ENCODE data around the gene ITPR2.

ITPR2 gene

GRCh38 chr12:26633591-26634210, 199.3 kb downstream of the ITPR2 start:
- no peak for FAIRE-seq
- TF ChIP-seq POLR2A (IDR thresholded peaks at IDR 0.05; ENCODE audit: low read depth, low read length) (no peak), TAF1 (IDR thresholded peaks at IDR 0.05; ENCODE audit: borderline replicate concordance, low read depth, low read length) (no peak), POLR2AphosphoS5 (IDR thresholded peaks at IDR 0.05; ENCODE audit: low read depth, low read length) (no peak)
- no peak for DNase-seq (ENCODE audit: insufficient read length)

- no peak for TF ChIP-seq TAF1 (IDR thresholded peaks at IDR 0.05; ENCODE audit: borderline replicate concordance, low read depth, low read length)
- no peak for TF ChIP-seq POLR2A (IDR thresholded peaks at IDR 0.05; ENCODE audit: low read depth, low read length)
- TF ChIP-seq POLR2AphosphoS5 (IDR thresholded peaks at IDR 0.05; ENCODE audit: low read depth, low read length): no peak
- no peak for DNase-seq (ENCODE audit: insufficient read length)
- FAIRE-seq: no peak
Observed at GRCh38 chr12:26632756-26633155, 200.2 kb downstream of the ITPR2 start.

GRCh38 chr12:26631846-26632245, 201.1 kb downstream of the ITPR2 start:
- TF ChIP-seq POLR2AphosphoS5 (IDR thresholded peaks at IDR 0.05; ENCODE audit: low read depth, low read length) (no peak), POLR2A (IDR thresholded peaks at IDR 0.05; ENCODE audit: low read depth, low read length) (no peak), TAF1 (IDR thresholded peaks at IDR 0.05; ENCODE audit: borderline replicate concordance, low read depth, low read length) (no peak)
- FAIRE-seq (no peak), DNase-seq (ENCODE audit: insufficient read length) (no peak)

GRCh38 chr12:26630546-26631027, 202.4 kb downstream of the ITPR2 start:
- FAIRE-seq (no peak), DNase-seq (ENCODE audit: insufficient read length) (no peak)
- TF ChIP-seq TAF1 (IDR thresholded peaks at IDR 0.05; ENCODE audit: borderline replicate concordance, low read depth, low read length) (no peak), POLR2A (IDR thresholded peaks at IDR 0.05; ENCODE audit: low read depth, low read length) (no peak), POLR2AphosphoS5 (IDR thresholded peaks at IDR 0.05; ENCODE audit: low read depth, low read length) (no peak)

GRCh38 chr12:26629864-26630263, 203.1 kb downstream of the ITPR2 start:
- DNase-seq (ENCODE audit: insufficient read length): no peak
- FAIRE-seq: peak; percentile 30
- TF ChIP-seq POLR2AphosphoS5 (IDR thresholded peaks at IDR 0.05; ENCODE audit: low read depth, low read length) (no peak), TAF1 (IDR thresholded peaks at IDR 0.05; ENCODE audit: borderline replicate concordance, low read depth, low read length) (no peak), POLR2A (IDR thresholded peaks at IDR 0.05; ENCODE audit: low read depth, low read length) (no peak)

- DNase-seq (ENCODE audit: insufficient read length): no peak
- TF ChIP-seq TAF1 (IDR thresholded peaks at IDR 0.05; ENCODE audit: borderline replicate concordance, low read depth, low read length) (no peak), POLR2AphosphoS5 (IDR thresholded peaks at IDR 0.05; ENCODE audit: low read depth, low read length) (no peak), POLR2A (IDR thresholded peaks at IDR 0.05; ENCODE audit: low read depth, low read length) (no peak)
- FAIRE-seq: no peak
Observed at GRCh38 chr12:26628234-26628633, 204.8 kb downstream of the ITPR2 start.

- FAIRE-seq (no peak), DNase-seq (ENCODE audit: insufficient read length) (no peak)
- TF ChIP-seq POLR2A (IDR thresholded peaks at IDR 0.05; ENCODE audit: low read depth, low read length): no peak
- no peak for TF ChIP-seq TAF1 (IDR thresholded peaks at IDR 0.05; ENCODE audit: borderline replicate concordance, low read depth, low read length)
- TF ChIP-seq POLR2AphosphoS5 (IDR thresholded peaks at IDR 0.05; ENCODE audit: low read depth, low read length): no peak
Observed at GRCh38 chr12:26627335-26627734, 205.7 kb downstream of the ITPR2 start.

- TF ChIP-seq POLR2A (IDR thresholded peaks at IDR 0.05; ENCODE audit: low read depth, low read length) (no peak), POLR2AphosphoS5 (IDR thresholded peaks at IDR 0.05; ENCODE audit: low read depth, low read length) (no peak), TAF1 (IDR thresholded peaks at IDR 0.05; ENCODE audit: borderline replicate concordance, low read depth, low read length) (no peak)
- FAIRE-seq (no peak), DNase-seq (ENCODE audit: insufficient read length) (no peak)
Observed at GRCh38 chr12:26623136-26623535, 209.9 kb downstream of the ITPR2 start.

- DNase-seq (ENCODE audit: insufficient read length): no peak
- no peak for FAIRE-seq
- TF ChIP-seq TAF1 (IDR thresholded peaks at IDR 0.05; ENCODE audit: borderline replicate concordance, low read depth, low read length) (no peak), POLR2AphosphoS5 (IDR thresholded peaks at IDR 0.05; ENCODE audit: low read depth, low read length) (no peak), POLR2A (IDR thresholded peaks at IDR 0.05; ENCODE audit: low read depth, low read length) (no peak)
Observed at GRCh38 chr12:26622601-26623000, 210.4 kb downstream of the ITPR2 start.

GRCh38 chr12:26621932-26622331, 211.1 kb downstream of the ITPR2 start:
- DNase-seq (ENCODE audit: insufficient read length) (no peak), FAIRE-seq (no peak)
- TF ChIP-seq POLR2A (IDR thresholded peaks at IDR 0.05; ENCODE audit: low read depth, low read length): no peak
- no peak for TF ChIP-seq POLR2AphosphoS5 (IDR thresholded peaks at IDR 0.05; ENCODE audit: low read depth, low read length)
- no peak for TF ChIP-seq TAF1 (IDR thresholded peaks at IDR 0.05; ENCODE audit: borderline replicate concordance, low read depth, low read length)

- FAIRE-seq: peak; percentile 66
- no peak for TF ChIP-seq TAF1 (IDR thresholded peaks at IDR 0.05; ENCODE audit: borderline replicate concordance, low read depth, low read length)
- no peak for TF ChIP-seq POLR2AphosphoS5 (IDR thresholded peaks at IDR 0.05; ENCODE audit: low read depth, low read length)
- TF ChIP-seq POLR2A (IDR thresholded peaks at IDR 0.05; ENCODE audit: low read depth, low read length): no peak
Observed at GRCh38 chr12:26620907-26621306, 212.1 kb downstream of the ITPR2 start.

GRCh38 chr12:26617513-26617912, 215.5 kb downstream of the ITPR2 start:
- FAIRE-seq (no peak), DNase-seq (ENCODE audit: insufficient read length) (no peak)
- TF ChIP-seq TAF1 (IDR thresholded peaks at IDR 0.05; ENCODE audit: borderline replicate concordance, low read depth, low read length): no peak
- no peak for TF ChIP-seq POLR2AphosphoS5 (IDR thresholded peaks at IDR 0.05; ENCODE audit: low read depth, low read length)
- TF ChIP-seq POLR2A (IDR thresholded peaks at IDR 0.05; ENCODE audit: low read depth, low read length): no peak

More at GRCh38 chr12:26620907-26621306, 212.1 kb downstream of the ITPR2 start:
- no peak for DNase-seq (ENCODE audit: insufficient read length)

Measured in GM12892 (cell line).